HG03139 (cell line): Measurements from ENCODE around the gene RASA4B.
A peak's percentile ranks its signal among the peaks of the same experiment; 100 is the strongest.
"Not testable (repeated sequence)": the region's sequence is repeated elsewhere in the genome, so short reads cannot be mapped to it uniquely, and the experiment has no call there.

ENCODE experiments used
- ATAC-seq: cut with Tn5 transposase; IDR thresholded peaks from one replicate; pipeline ENCODE4 v1.9.1; 2021; ENCODE audit not compliant: unreplicated experiment

RASA4B gene

DNA sequence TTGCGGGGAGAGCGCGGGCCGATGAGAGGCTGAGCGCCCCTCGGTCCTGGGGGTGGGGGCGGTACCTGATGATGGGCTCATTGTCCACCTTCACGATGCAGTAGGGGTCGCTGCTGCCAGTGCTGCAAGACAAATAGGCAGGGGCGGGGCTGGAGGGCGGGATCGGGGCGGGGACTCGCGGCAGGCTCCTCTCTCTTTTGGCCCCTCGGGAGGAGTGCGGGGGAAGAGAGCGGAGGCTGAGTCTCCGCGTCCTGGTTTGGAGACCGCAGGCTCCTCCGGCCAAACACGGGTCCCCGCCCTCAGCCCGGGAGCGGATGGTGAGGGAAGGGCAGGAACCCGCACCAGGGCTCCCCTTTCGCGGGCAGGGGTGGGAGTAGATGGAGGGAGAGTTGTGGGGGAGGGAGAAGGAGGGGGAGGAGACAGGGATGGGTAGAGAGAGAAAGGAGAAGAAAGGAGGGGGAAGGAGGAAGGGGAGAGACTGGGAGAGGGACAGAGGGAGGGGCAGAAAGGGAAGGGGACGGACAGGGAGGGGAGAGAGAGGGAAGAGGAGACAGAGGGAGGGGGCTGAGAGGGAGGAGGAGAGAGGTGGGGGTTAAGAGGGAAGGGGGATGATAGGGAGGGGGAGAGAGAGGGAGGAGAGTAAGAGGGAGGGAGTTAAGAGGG is 5.6 kb downstream of the RASA4B start:
- ATAC-seq: peak; percentile 37

DNA sequence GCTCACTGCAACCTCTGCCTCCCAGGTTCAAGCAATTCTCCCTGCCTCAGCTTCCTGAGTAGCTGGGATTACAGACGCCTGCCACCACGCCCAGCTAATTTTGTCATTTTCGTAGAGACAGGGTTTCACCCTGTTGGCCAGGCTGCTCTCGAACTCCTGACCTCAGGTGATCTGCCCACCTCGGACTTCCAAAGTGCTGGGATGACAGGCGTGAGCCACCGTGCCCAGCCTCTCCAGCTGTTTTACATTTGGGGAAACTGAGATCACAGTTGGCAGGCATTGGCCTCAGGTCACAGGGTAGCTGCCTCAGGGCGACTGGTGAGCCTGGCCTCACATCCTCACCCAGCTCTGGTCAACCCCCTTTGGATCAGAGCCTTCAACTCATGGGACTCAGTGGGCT is 7.0 kb downstream of the RASA4B start:
- not testable (repeated sequence) for ATAC-seq

DNA sequence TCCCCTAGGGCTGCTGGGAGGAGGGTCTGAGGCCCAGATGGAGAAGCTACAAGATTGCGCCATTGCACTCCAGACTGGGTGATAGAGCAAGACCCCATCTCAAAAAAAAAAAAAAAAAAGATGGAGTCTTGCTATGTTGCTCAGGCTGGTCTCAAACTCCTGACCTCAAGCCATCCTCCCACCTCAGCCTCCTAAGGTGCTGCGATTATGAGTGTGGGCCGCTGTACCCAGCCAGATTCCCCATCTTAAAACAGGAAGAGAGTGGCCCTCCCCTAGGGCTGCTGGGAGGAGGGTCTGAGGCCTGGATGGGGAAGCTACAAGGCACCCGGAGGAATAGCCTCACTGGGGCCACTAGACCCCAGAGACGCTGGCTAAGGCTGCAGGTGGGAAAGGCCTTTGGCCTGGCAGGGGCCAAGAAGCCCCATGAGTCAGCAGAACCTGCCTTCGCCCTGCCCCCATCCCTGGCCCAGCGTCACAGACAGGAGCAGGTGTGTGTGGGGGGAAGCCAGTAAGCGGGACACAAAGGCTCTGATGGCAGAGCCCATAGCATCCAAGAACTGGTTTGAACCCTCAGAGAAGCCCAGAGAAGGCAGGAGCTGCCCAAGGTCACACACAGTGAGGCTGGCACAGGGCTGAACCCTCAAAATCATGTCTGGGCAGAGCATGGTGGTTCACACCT is 10.0 kb downstream of the RASA4B start:
- not testable (repeated sequence) for ATAC-seq

DNA sequence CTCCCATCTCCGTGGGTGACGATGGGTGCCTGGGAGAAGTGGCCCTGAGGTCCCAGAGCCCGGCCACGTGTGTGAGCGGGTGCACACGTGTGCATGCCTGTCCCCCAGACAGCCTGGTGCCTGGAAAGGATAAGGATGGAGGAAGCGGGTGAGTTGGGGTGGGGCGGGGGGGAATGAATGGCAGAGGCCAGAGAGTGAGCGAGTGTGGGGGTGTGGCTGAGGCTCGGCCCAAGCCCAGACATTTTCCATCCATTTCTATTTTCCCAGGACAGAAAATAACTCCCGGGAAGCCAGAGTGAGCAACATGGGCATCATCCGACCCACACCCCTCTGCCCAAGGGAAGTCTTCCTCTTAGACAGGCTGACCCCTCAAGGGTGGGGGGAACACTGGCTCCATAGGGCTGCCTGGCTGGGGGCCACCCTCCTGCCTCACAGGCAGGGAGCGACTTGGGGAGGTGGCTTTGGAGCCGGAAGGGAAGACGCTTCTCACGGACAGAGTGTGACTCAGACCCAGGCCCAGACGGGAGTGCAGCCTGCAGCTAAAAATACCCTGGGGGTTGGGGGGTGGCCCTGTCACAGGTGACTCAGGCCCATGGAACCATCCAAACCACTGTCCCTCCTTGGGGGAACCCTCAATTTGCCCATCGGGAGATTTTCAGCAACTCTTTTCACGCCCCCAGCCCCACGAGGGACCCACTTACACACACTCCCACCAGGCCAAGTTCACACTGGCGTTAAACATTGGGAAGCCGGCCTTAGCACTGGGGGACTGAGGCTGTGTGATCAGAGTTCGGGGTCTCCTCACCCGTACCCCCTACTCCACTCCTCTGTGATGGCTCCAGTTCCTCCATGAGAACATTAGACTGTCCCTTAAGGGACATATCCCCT is 12.0 kb downstream of the RASA4B start:
- ATAC-seq: not testable (repeated sequence)

DNA sequence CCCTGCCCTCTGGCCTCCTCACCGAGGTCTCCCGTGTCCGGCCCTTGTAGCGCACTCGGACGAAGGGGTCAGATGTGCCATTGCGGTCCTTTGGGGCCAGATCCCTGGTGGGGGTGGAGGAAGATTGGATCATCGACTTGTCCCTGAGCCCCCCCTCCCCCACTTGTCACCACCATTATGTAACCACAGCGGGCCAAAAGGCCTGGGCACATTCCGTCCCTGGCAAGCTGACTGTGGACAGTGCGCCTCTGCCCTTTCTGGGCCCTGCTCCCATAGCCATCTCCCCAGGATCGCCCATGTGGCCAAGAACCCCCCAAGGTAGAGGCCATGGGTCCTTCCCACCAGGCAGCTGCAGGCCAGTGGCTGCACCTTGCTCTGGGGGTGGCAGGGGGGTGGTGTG is 14.4 kb downstream of the RASA4B start:
- ATAC-seq: not testable (repeated sequence)

DNA sequence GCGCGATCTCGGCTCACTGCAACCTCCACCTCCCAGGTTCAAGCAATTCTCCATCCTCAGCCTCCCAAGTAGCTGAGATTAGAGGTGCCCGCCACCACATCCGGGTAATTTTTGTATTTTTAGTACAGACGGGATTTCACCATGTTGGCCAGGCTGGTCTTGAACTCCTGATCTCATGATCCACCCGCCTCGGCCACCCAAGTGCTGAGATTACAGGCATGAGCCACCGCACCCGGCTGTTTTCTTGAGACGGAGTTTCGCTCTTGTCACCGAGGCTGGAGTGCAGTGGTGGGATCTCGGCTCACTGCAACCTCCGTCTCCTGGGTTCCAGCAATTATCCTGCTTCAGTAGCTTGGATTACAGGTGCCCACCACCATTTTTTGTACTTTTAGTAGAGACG is 19.3 kb downstream of the RASA4B start:
- not testable (repeated sequence) for ATAC-seq

DNA sequence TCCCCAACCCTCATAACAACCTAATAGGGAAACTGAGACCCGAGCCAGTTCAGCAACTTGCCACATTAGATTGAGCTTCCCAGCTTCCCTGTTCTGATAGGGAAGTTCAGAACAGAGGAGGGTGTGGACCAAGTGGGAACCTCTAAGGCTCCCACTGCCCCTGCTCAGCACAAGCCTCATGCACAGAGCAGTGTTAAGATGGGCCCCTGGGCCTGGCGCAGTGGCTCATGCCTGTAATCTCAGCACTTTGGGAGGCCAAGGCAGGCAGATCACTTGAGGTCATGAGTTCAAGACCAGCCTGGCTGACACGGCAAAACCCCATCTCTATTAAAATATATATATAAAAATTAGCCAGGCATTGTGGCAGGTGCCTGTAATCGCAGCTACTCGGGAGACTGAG is 20.3 kb downstream of the RASA4B start:
- ATAC-seq: not testable (repeated sequence)

DNA sequence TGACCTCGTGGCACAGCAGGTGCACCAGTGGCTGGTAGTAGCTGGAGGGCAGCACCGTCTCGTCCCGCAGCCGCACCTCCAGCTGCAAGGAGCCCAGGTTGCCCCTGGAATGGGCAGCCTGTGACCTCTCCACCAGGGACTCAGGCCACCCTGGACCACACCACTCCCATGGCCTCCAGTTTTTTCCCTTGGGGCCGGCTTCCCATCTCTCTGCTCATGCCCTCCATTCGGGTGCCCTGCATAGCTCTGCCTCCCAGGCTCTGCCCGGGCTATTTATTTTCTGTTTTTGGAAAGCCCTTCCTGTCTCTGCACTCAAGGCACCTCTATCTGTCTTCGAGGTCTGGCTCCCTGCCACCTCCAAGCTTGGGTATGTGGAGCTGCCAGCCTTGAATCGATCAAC is 20.7 kb downstream of the RASA4B start:
- ATAC-seq: not testable (repeated sequence)

DNA sequence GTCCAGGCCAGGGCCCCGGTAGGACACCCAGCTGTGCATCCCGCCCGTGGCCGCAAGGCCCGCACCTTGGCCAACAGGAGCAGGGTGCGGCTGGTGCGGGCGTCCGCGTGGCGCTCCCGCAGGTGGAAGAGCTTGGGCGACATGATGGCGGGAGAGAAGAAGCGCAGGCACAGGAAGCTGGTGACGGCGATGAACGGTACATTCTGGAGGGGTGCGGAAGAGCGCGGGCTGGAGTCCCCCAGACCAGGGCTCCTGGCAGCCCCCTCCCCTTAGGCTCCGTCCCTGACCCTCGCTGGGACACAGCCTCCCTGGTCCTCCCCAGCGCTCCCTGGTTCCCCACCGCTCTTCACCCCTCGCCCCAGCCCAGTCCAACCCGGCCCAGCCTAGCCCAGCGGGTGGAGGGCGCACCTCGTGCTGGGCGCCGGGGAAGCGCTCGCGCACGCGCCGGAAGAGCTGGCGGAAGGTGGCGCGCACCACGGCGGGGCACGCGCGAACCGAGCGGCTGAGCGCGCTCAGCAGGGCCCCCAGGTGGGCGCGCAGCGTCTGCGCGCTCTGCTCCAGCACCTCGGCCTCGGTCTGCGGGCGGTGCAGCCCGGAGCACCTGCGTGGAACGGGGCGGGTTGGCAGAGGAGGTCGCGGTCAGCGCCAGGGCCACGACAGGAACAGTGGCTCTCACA is 23.0 kb downstream of the RASA4B start:
- ATAC-seq: peak; percentile 60

DNA sequence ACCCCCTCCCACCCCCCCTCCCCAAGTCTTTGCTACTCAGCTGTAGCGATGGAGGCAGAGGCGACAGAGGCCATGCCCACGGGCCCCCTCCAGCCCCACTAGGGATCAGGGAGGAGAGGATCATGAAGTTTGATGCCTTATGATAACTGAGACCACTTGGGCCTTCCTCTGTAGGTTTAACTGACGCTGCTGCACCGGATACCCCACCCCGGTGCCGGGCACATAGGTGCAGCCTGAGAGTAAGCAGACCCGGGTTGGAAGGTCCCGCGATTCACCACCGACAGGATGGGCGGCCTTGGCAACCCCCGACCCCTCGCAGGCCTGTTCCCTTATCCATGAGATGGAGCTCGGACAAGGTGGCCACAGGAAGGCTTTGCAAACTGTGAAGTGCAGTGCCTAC is 23.6 kb downstream of the RASA4B start:
- ATAC-seq: peak; percentile 2

DNA sequence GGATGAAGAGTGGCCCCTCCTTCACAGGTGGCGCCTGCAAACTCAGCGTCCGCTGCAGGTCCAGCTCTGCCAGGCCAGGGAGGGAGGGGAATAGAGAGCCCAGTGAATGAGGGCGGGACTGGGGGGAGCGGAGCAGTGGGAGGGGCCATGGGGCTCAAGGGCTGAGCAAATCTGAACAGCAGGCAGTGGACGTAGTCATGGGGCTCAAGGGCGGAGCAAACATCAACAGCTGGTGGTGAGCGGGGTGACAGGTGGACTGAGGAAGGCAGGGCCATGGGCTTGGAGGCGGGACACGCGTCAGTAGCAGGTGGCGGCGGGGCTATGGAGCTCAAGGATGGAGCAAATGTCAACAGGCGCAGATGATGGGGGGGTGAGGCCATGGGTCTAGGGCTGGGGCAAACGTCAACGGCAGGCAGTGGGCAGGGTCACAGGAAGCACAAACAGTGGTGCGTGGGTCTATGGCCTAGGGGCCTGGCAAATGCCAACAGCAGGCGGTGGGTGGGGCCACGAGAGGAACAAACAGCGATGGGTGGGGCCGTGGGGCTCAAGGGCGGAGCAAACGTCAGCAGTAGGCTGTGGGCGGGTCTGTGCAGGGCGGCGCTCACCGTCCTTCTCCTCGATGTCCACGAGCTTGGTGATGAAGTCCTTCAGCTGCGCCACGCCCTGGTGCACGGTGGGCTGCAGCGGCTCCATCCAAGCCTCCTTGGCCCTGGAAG is 24.2 kb downstream of the RASA4B start:
- peak; percentile 40 for ATAC-seq

DNA sequence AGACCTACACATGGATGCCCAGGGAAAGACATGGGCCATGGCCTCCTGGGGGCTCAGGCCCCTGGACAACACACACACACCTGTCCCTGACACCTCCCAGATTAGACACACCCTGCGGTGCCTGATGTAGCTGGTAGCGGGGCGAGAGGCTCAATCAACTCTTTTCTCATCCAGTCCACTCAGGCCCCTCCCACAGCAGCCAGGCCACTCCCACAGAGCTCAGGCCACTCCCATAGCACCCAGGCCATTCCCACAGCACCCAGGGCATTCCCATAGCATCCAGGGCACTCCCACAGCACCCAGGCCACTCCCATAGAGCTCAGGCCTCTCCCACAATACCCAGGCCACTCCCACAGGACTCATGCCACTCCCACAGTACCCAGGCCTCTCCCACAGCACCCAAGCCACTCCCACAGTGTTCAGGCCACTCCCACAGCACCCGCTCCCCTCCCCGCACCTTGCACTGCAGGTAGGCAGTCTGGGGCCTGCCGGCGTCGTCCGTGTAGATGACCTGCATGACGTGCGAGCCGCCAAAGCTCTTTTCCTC is 27.0 kb downstream of the RASA4B start:
- ATAC-seq: peak; percentile 40

DNA sequence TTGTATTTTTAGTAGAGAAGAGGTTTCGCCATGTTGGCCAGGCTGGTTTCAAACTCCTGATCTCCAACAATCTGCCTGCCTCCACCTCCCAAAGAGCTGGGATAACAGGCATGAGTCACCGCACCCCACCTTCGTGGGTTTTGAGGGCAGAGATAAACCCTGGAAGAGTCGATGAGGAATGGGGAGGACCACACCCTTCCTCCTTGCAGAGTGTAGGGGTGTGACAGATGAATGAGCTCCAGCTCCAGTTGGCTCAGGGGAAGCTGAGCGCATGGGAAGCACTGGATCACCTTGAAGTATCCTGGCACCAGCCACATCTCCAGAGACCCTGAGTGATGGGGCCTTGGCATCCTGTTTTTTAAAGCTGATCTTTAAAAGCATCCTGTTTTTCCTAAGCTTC is 33.3 kb downstream of the RASA4B start:
- not testable (repeated sequence) for ATAC-seq

DNA sequence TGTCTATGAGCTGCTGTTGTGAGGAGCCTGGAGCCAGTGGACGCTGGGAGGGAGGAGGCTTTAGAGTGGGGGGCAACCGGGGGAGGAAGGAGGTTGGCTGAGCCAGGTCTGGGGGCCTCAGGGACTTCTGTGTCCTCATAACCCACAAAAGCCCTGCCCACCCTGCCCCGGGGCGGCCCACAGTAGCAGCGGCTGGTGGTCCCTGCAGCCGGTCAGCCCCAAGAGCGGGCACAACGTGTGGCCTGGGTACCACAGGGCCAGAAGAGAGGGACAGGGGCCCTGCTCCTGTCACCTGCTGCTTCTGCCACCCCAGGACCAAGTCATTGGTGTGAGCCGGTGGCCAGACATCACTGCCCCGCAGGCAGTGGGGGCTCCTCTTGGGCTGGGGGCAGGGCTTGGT is 35.6 kb downstream of the RASA4B start:
- ATAC-seq: not testable (repeated sequence)

DNA sequence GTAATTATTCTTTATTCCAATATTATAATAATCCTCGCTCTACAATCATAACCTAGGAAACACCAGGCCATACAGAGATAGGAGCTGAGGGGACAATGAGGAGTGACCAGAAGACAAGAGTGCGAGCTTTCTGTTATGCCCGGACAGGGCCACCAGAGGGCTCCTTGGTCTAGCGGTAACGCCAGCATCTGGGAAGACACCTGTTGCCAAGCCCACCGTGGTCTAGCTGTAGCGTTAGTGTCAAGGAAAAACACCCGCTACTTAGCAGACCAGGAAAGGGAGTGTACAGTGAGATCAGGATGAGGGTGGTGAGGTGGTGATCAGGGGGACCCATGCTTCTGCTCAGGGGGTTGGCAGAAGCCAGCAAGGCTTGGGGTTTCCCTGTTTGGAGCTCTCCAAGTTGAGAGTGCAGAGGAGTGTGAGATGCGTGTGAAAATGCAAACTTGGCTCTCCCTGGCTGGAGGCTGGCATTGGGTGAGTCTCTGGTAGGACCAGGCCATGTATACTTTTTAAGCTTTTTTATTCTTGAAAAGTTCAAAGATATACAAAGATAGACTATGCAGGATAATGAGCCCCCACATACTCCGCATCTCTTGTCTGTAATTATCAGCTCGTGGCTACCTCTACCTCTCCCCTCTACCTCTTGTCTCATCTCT is 37.5 kb downstream of the RASA4B start:
- ATAC-seq: not testable (repeated sequence)

DNA sequence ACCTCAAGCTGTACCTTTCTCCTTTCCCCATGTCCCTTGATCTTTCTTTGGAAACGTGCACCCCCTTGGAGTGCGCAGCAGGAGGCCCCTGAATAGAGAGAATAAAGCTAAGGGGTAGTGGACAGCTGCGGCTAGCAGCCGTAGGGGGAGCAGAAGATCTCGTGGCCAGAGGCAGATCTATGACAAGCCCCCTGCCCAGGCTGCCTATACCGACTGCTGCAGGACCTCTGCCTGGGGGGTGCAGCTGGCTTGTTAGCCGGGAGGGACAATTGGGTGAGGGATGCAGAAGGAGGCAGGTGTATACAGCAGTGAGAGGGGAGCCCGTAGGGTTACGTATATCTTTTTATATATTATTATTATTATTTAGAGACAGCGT is 38.4 kb downstream of the RASA4B start:
- ATAC-seq: peak; percentile 17

DNA sequence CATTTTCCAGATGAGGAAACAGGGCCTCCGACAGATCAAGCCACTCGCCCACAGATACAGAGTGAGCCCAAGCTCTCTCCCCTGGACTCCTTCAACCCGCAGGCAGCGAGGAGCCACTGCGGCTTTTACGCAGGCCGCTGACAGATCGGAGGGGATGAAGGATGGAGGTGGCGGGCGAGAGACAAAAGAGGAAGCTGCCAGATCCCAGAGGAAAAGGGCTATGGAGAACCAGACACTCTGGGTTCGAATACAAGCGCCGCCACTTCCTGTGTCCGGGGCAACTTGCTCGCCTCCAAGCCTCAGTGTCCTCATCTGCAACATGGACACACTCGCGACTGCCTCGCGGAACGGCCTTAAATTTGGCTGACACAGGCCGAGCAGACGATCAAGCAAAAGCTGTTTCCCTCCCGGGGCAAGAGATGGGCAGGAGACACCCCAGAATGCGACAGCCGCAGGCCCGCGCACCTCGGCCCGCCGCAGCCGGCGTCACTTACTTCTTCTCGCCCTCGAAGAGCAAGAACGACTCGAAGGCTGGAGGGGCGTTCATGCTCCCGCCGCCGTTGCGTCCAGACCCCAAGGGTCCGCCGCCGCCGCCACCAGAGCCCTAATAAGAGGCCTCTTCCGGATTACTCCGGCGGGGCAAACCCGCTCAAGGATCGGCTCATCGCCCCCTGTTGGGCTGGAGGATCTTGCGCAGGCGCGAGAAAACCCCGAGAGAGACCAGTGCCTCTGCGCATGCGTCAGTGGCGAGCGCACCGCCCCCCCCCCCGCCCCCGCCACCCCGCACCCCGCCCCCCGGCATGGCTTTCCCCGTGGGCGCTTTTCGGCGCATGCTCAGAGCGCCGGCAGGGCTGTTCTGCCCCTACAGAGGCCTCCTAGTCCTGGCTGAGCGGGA is 39.0 kb downstream of the RASA4B start, which contains the start of gene POLR2J:
POLR2J (minus strand) TSS at position 609 of the 895 bp plus-strand sequence; CDS start at position 547, 62 bp downstream.
- ATAC-seq: peak; percentile 85

DNA sequence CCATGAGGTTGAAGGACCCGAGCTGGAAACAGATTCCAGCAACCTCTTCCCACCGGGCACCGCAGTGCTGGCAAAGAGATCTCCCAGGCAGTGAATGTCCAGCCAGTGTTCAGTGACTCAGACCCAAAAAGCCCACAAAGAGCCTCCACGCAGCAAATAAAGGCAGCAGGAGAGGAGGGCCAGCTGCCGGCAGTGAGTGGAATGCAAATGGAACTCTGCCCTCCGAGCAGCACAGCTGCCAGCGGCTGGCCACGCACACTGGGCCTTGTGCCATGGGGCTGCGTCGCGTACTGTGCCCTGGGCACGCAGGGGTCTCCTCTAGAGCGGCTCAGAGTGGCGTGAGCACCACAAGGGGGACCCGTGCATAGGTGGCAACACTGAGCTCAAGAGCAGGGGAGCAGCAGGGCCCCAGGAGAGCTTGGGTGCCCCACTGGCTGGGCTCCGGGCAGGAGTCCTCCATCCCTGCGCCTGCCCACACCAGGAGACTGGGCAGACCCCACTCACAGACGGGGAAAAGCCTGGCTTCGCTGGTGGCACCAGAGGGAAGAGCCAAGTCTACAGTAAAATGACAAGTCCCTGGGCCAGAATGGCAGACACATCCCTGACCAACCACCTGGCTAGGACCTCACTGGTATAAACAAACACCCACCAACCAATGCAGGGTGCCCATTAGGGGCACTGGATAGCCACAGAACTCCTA is 42.7 kb downstream of the RASA4B start:
- not testable (repeated sequence) for ATAC-seq
